ENCODE data around the gene VPS41.

VPS41 gene

GRCh38 chr7:38907066-38907465, 1.9 kb downstream of the VPS41 start:
- no peak for DNase-seq (ENCODE audit: low read depth in 1 of 2, low spot score in 1 of 2)

- DNase-seq (ENCODE audit: low read depth in 1 of 2, low spot score in 1 of 2): no peak
These were observed 3.8 kb downstream of the VPS41 start for GRCh38 chr7:38905056-38905759.

- no peak for DNase-seq (ENCODE audit: low read depth in 1 of 2, low spot score in 1 of 2)
These were observed 5.9 kb downstream of the VPS41 start for GRCh38 chr7:38903057-38903456.

GRCh38 chr7:38902449-38902848, 6.5 kb downstream of the VPS41 start:
- no peak for DNase-seq (ENCODE audit: low read depth in 1 of 2, low spot score in 1 of 2)

GRCh38 chr7:38893061-38893460, 15.9 kb downstream of the VPS41 start:
- DNase-seq (ENCODE audit: low read depth in 1 of 2, low spot score in 1 of 2): no peak

GRCh38 chr7:38890597-38890996, 18.4 kb downstream of the VPS41 start:
- no peak for DNase-seq (ENCODE audit: low read depth in 1 of 2, low spot score in 1 of 2)

- no peak for DNase-seq (ENCODE audit: low read depth in 1 of 2, low spot score in 1 of 2)
These were observed 19.0 kb downstream of the VPS41 start for GRCh38 chr7:38889872-38890432.

GRCh38 chr7:38889079-38889478, 19.9 kb downstream of the VPS41 start:
- DNase-seq (ENCODE audit: low read depth in 1 of 2, low spot score in 1 of 2): no peak

GRCh38 chr7:38886265-38886664, 22.7 kb downstream of the VPS41 start:
- no peak for DNase-seq (ENCODE audit: low read depth in 1 of 2, low spot score in 1 of 2)

- DNase-seq (ENCODE audit: low read depth in 1 of 2, low spot score in 1 of 2): no peak
These were observed 25.3 kb downstream of the VPS41 start for GRCh38 chr7:38883706-38884105.

GRCh38 chr7:38881947-38882684, 26.9 kb downstream of the VPS41 start:
- no peak for DNase-seq (ENCODE audit: low read depth in 1 of 2, low spot score in 1 of 2)

GRCh38 chr7:38881015-38881414, 28.0 kb downstream of the VPS41 start:
- no peak for DNase-seq (ENCODE audit: low read depth in 1 of 2, low spot score in 1 of 2)

- DNase-seq (ENCODE audit: low read depth in 1 of 2, low spot score in 1 of 2): no peak
These were observed 28.5 kb downstream of the VPS41 start for GRCh38 chr7:38880454-38880853.

- no peak for DNase-seq (ENCODE audit: low read depth in 1 of 2, low spot score in 1 of 2)
These were observed 29.0 kb downstream of the VPS41 start for GRCh38 chr7:38880035-38880434.

GRCh38 chr7:38878694-38879457, 30.1 kb downstream of the VPS41 start:
- DNase-seq (ENCODE audit: low read depth in 1 of 2, low spot score in 1 of 2): no peak

GRCh38 chr7:38873433-38873832, 35.6 kb downstream of the VPS41 start:
- no peak for DNase-seq (ENCODE audit: low read depth in 1 of 2, low spot score in 1 of 2)

- no peak for DNase-seq (ENCODE audit: low read depth in 1 of 2, low spot score in 1 of 2)
These were observed 36.8 kb downstream of the VPS41 start for GRCh38 chr7:38872202-38872601.

GRCh38 chr7:38870147-38870546, 38.8 kb downstream of the VPS41 start:
- DNase-seq (ENCODE audit: low read depth in 1 of 2, low spot score in 1 of 2): no peak

GRCh38 chr7:38863601-38864291, 45.2 kb downstream of the VPS41 start:
- no peak for DNase-seq (ENCODE audit: low read depth in 1 of 2, low spot score in 1 of 2)

- no peak for DNase-seq (ENCODE audit: low read depth in 1 of 2, low spot score in 1 of 2)
These were observed 46.3 kb downstream of the VPS41 start for GRCh38 chr7:38862666-38863065.

GRCh38 chr7:38858259-38858884, 50.6 kb downstream of the VPS41 start:
- no peak for DNase-seq (ENCODE audit: low read depth in 1 of 2, low spot score in 1 of 2)

Measured in stimulated activated CD4-positive, alpha-beta T cell treated with anti-CD3 and anti-CD28 coated beads, Interleukin-15, amount 100 ng/mL, for 1 hour (primary cell).